ENCODE data around the gene ARHGEF25.
A peak's percentile ranks its signal among the peaks of the same experiment; 100 is the strongest.
"Not testable (repeated sequence)": the region's sequence is repeated elsewhere in the genome, so short reads cannot be mapped to it uniquely, and the experiment has no call there.

The ARHGEF25 gene

GRCh38 chr12:57623385-57623784, 12.2 kb downstream of the ARHGEF25 start:
- DNase-seq = no peak

- DNase-seq = no peak
These were observed 12.7 kb downstream of the ARHGEF25 start for GRCh38 chr12:57623811-57624390.

DNA sequence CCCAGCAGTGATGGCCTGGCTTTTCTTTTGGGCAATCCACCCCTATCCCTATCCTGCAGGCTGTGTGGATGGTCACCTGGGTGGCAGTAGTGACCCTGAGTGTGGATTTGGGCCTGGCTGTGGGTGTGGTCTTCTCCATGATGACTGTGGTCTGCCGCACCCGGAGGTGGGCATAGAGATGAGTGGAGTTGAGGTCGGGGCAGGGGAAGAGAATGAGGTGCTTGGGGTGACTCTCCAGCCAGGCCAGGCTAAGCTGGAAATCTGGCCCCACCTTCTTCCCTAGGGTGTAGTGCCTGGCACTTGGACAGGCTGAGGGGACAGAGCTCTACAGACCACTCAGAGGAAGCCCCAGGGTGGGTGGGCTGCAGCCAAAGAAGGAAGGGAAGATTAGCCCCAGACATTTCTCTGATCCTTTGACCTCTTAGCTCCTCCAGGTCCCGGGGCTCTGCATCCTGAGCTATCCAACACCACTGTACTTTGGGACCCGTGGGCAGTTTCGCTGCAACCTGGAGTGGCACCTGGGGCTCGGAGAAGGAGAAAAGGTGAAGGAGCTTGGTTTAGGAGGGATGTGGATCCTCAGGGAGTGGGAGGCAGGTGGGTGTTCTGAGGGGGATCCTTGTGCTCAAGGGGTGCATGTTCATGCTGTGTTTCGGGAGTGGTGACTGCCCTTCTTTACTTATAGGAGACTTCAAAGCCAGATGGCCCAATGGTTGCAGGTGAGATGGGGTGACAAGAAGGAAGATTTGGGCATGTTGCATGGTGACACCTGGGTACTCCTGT, 13.4 kb downstream of the ARHGEF25 start:
- DNase-seq = no peak

GRCh38 chr12:57625261-57626032, 14.2 kb downstream of the ARHGEF25 start:
- DNase-seq = no peak

GRCh38 chr12:57626111-57626920, 15.1 kb downstream of the ARHGEF25 start:
- DNase-seq = no peak

DNA sequence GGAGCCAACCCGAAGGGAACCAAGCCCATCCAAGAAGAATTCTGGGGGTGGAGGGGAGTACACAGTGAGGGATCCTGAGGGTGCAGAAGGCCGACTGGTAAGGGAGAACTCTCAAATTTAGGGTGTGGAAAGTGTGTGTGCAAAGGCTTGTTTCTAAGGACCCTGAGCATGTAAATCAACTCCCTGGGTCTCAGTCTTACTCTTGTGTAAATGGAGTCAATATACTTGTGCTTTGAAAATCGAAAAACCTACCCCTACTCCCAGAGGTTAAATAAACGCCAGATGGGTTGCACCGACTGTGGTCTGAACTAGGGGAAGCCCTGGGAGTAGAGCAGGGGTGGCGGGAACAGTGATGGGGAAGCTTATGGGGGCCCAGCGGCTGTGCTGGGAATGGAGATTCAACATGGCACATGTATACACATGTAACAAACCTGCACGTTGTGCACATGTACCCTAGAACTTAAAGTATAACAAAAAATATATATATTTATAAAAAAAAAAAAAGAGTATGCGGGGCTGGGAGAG, 15.7 kb downstream of the ARHGEF25 start:
- DNase-seq = no peak

GRCh38 chr12:57627501-57628279, 16.5 kb downstream of the ARHGEF25 start:
- DNase-seq = no peak

DNA sequence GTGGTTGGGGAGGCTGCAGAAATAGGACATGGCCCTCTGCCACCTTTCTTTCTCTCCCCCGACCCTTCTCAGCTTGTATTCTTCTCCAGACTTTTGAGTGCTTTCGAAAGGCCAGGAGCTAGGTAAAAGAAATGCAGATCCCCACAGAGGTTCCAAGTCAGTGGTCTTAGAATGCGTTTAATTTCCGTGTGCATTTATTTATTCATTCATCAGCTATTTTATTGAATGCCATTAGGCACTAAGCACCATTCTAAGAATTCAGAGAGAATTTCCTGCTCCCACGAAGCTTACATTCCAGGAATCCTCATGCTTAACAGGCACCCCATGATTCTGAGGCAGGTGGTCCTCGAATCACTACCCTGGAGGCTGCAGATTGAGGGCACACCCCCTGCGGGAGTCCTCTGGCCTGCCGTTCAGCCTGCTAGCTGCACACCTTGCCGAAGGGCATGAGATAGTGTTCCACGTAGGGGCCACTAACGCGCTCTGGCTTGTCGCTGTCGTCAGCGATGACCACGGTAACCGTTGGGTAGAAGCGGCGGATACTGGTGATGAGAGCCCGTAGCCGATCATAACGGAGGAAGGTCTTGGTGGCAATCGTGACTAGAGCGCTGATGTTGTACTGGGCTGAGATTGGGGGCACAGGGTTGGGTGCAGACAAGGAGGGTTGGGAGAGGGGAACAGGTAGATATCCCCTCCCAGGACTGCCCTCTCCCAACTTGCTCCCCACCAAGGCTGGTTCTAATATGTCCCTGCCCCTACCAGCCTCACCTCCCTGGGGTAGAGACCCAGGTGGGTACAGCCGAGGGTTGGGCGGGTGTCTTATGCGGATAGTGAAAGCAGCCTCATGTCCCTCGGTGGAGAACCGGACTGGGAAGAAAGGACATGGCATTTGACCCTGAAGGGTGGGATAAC, 17.3 kb downstream of the ARHGEF25 start:
- DNase-seq = no peak

DNA sequence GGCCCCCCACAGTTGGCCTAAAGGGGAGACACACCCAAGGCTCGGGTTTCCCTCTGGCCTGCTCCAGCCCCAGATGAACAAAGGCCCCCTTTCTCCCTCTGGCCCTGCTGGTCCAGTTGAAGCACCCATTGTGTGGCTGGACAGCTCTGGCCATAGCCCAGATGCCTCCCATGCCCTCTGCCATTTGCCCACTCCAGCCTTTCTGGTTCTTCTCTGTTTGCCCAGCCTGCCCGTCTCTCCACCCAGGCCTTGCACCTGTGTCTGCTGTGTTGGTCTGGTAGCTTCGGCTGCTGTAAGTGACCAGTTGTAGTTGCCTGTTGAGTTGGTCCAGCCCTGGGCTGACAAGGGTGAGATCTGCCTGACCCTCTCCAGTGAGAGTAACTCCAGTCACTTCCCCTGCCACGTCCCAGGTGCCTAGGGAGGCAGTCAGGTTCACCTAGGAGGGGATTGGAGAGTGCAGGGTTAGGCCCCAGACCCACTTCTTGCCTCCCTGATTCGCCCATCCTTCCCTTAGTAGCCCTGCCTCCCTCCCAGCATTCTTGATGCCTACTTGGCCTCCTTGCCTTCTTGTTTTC, 18.7 kb downstream of the ARHGEF25 start:
- DNase-seq = no peak

- DNase-seq = no peak
These were observed 19.7 kb downstream of the ARHGEF25 start for GRCh38 chr12:57630891-57631433.

GRCh38 chr12:57631566-57632072, 20.4 kb downstream of the ARHGEF25 start:
- no peak for DNase-seq

DNA sequence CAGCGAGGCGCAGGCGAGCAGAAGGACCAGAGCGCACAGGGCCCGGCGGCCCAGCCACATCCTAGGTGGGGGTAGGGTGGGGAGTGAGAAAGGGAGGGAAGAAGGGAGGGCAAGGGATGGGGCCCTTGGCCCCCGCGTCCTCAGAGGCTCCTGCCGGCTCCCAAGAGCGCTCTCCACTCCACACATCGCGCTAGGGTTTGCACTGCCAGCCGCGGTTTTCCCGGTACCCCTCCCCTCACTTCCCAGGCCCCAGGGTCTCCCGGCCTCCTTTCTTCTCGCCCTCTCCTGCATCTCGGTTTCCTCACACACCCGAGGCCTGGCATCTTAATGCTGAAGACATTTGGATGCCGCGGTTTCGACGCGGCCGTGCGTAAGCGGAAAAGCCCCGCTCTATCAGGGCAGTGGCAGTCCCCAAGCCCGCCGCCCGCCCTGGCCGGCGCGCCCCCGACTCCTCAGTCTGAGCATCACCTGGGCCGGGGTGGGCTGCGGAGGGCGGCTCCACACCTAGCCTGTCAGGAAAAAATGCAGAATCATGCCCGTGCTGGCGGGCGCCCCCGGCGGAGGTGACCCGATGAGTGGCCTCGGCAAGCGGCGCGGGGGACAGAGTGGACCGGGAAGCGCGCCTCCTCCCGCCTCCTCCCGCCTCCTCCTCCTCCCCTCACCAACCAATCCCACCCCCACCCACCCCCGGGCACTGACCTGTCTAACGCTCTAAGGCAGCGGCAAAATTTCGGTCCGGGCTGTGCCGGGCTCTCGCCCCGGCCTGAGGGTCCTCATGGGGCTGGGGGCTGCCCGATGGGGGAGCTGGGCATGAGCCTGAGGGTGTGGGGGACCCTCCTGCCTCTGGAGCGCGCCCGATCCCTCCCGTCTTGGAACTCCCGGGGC, 21.1 kb downstream of the ARHGEF25 start:
- no peak for DNase-seq

- DNase-seq = peak in 2 of 4 experiments; percentile 30 to 57
These were observed 22.0 kb downstream of the ARHGEF25 start, which contains the start of gene B4GALNT1 for GRCh38 chr12:57632958-57633840. Gene B4GALNT1 (minus strand): TSS chr12:57633201. CDS start chr12:57632132, 1,069 bp downstream.

- DNase-seq = not testable (repeated sequence)
These were observed 25.5 kb downstream of the ARHGEF25 start for GRCh38 chr12:57636731-57637130.

GRCh38 chr12:57637364-57637763, 26.1 kb downstream of the ARHGEF25 start:
- no peak for DNase-seq

DNA sequence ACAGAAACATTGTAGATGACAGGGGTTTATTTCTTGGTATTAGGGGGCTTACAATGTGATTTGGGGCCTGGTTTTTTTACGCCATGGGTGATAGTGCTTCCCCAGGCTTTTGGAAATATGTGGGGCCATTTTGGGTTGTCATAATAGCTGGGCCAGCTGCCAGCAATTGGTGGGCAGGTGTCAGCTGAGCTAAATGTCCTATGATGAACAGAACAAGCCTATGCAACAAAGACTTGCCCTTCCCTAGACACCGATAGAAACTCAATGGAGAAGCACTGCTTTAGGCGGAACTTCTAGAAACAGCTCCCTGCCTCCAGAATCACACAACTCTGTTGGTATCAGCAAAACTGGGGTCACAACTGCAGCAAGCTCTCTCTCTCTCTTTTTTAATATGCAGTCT, 26.9 kb downstream of the ARHGEF25 start:
- no peak for DNase-seq

Data from activated naive CD4-positive, alpha-beta T cell (primary cell).